Measurements from ENCODE around the gene NXF3. TPM values are rescaled to one million over a fixed set of nuclear protein-coding genes. Genes with fewer than 3 reads are reported as not detected.
"Not testable (repeated sequence)": the region's sequence is repeated elsewhere in the genome, so short reads cannot be mapped to it uniquely, and the experiment has no call there.

The NXF3 gene
- total RNA-seq, 1 donor from 2014 or later, result 0.69 TPM

GRCh38 chrX:103056902-103057301, 36.0 kb downstream of the NXF3 start:
- H3K27me3 ChIP-seq (ENCODE audit: low read depth), result no peaks in the 10 kb centered on the region
- no peaks in the 10 kb centered on the region for H3K9me3 ChIP-seq (replicated peaks)
- DNase-seq, result no peak
- intact Hi-C loops (cut with micrococcal nuclease), result no loop called here
- H3K4me1 ChIP-seq, result no peaks in the 10 kb centered on the region
- no peak overlapping the region for H3K4me3 ChIP-seq
- TF ChIP-seq, protein P1, sequence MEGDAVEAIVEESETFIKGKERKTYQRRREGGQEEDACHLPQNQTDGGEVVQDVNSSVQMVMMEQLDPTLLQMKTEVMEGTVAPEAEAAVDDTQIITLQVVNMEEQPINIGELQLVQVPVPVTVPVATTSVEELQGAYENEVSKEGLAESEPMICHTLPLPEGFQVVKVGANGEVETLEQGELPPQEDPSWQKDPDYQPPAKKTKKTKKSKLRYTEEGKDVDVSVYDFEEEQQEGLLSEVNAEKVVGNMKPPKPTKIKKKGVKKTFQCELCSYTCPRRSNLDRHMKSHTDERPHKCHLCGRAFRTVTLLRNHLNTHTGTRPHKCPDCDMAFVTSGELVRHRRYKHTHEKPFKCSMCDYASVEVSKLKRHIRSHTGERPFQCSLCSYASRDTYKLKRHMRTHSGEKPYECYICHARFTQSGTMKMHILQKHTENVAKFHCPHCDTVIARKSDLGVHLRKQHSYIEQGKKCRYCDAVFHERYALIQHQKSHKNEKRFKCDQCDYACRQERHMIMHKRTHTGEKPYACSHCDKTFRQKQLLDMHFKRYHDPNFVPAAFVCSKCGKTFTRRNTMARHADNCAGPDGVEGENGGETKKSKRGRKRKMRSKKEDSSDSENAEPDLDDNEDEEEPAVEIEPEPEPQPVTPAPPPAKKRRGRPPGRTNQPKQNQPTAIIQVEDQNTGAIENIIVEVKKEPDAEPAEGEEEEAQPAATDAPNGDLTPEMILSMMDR (IDR thresholded peaks at IDR 0.05; ENCODE audit: borderline replicate concordance), result no peak
- H3K27ac ChIP-seq (replicated peaks), result no peak overlapping the region
- no peaks in the 10 kb centered on the region for H3K36me3 ChIP-seq

- TF ChIP-seq, protein P1 (IDR thresholded peaks at IDR 0.05; ENCODE audit: borderline replicate concordance), result no peak
- no peaks in the 10 kb centered on the region for H3K36me3 ChIP-seq
- no peak overlapping the region for H3K4me3 ChIP-seq
- no peaks in the 10 kb centered on the region for H3K4me1 ChIP-seq
- no peaks in the 10 kb centered on the region for H3K27me3 ChIP-seq (ENCODE audit: low read depth)
- no peak for DNase-seq
- intact Hi-C loops (cut with micrococcal nuclease), result no loop called here
- H3K9me3 ChIP-seq (replicated peaks), result no peaks in the 10 kb centered on the region
- H3K27ac ChIP-seq (replicated peaks), result no peak overlapping the region
Measured at GRCh38 chrX:103052625-103053024, 40.3 kb downstream of the NXF3 start.

- DNase-seq, result no peak
- TF ChIP-seq, protein P1 (IDR thresholded peaks at IDR 0.05; ENCODE audit: borderline replicate concordance), result no peak
- intact Hi-C loops (cut with micrococcal nuclease), result no loop called here
- H3K27ac ChIP-seq (replicated peaks), result no peak overlapping the region
- no peaks in the 10 kb centered on the region for H3K36me3 ChIP-seq
- H3K4me3 ChIP-seq, result no peak overlapping the region
- H3K4me1 ChIP-seq, result no peaks in the 10 kb centered on the region
- peaks cover 1% of the 10 kb centered on the region for H3K9me3 ChIP-seq (replicated peaks)
- no peaks in the 10 kb centered on the region for H3K27me3 ChIP-seq (ENCODE audit: low read depth)
Measured at GRCh38 chrX:103051260-103051789, 41.6 kb downstream of the NXF3 start.

- H3K36me3 ChIP-seq; H3K27me3 ChIP-seq (ENCODE audit: low read depth); H3K27ac ChIP-seq (replicated peaks); intact Hi-C loops (cut with micrococcal nuclease); H3K9me3 ChIP-seq (replicated peaks); H3K4me1 ChIP-seq; H3K4me3 ChIP-seq; DNase-seq: not testable (repeated sequence)
Measured at GRCh38 chrX:103033371-103033770, 59.6 kb downstream of the NXF3 start.

Other genes with a start within 250 kb of the NXF3 start
- gene RAB40AL, start 155.9 kb downstream of the NXF3 start, total RNA-seq, result not detected
- 10.8 TPM for gene BEX1, start 29.0 kb downstream of the NXF3 start, total RNA-seq
- gene BEX4, start 122.0 kb upstream of the NXF3 start, total RNA-seq, result 50.8 TPM
- 48.5 TPM for gene TCEAL8, start 162.0 kb upstream of the NXF3 start, total RNA-seq
- gene TCEAL5, start 183.6 kb upstream of the NXF3 start, total RNA-seq, result 0.19 TPM
- gene BEX2, start 217.8 kb upstream of the NXF3 start, total RNA-seq, result 2.6 TPM
- gene TCEAL7, start 237.1 kb upstream of the NXF3 start, total RNA-seq, result 2.6 TPM